Stimulated activated effector memory CD8-positive, alpha-beta T cell treated with anti-CD3 and anti-CD28 coated beads, Interleukin-12 subunit alpha, Interleukin-12 subunit beta, amount 100 ng/mL, for 72 hours (primary cell): ENCODE data around the gene PDX1.
A peak's percentile ranks its signal among the peaks of the same experiment; 100 is the strongest.

Experiments
- ATAC-seq: fragments of 150-1000 bp; cut with Tn5 transposase; 2 replicates; pipeline ENCODE4 v1.10.0; 2021
- DNase-seq, 2 donors: peaks; one replicate each; pipeline ENCODE4 v3.0.0; 2021 to 2022; ENCODE audit warnings: low spot score in 2 of 2
- H3K27ac Mint-ChIP-seq: one replicate; pipeline ENCODE4 v1.8.0; 2022; ENCODE audit warnings: mild to moderate bottlenecking, mixed read lengths
- H3K36me3 Mint-ChIP-seq: one replicate; pipeline ENCODE4 v1.8.0; 2022; ENCODE audit warnings: mild to moderate bottlenecking, mixed read lengths
- H3K4me1 Mint-ChIP-seq: one replicate; pipeline ENCODE4 v1.8.0; 2022; ENCODE audit warnings: mixed read lengths
- H3K4me3 Mint-ChIP-seq: one replicate; pipeline ENCODE4 v1.8.0; 2022; ENCODE audit warnings: mild to moderate bottlenecking, mixed read lengths
- H3K9me3 Mint-ChIP-seq: one replicate; pipeline ENCODE4 v1.8.0; 2022; ENCODE audit warnings: mixed read lengths

The PDX1 gene

DNA sequence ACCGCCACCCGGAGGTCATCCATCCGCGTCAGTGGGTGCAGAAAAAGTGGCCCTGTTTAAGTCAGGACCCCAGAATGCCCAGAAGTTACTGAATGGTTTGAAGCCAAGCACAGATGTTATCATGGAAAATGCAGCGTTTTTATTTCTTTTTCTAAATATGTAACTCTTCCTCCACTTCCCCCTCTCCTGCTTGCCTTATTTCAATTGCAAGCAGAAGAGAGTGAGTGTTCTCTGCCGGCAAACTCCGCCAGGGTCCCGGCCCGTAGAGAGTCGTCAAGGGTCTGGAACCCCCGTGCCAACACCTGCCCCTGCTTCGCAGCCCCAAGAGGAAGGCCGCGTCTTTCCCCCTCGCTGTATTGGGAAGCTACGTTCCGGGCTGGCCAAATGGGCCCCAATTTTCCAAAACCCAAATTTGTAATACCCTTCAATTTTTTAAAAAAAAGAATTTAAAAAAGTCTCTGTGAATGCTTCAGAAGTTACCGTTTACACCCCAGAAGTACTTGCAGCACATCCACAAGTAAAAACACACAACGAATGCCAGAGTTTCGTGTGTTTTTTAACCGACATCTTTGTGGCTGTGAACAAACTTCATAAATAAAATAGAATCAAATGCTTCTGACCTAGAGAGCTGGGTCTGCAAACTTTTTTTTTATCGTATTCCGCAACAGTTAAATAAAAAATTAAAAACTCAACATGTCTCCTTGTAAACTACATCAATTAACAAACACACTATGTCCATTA lies 712 bp upstream of the PDX1 start:
- Mint-ChIP-seq H3K27ac (no peak overlapping the region), H3K4me3 (no peak overlapping the region)

DNA sequence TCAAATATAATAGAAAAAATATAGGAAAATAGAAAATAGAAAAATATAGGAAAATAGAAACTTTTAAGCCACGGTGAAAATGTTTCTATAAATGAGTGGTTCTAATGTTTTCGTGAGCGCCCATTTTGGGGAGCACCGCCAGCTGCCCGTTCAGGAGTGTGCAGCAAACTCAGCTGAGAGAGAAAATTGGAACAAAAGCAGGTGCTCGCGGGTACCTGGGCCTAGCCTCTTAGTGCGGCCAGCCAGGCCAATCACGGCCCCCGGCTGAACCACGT lies 204 bp upstream of the PDX1 start:
- H3K4me1 Mint-ChIP-seq: peaks cover 42% of the 10 kb centered on the region

More for the DNA sequence above, 712 bp upstream of the PDX1 start:
- H3K9me3 Mint-ChIP-seq: no peaks in the 10 kb centered on the region
- ATAC-seq: no peak
- peaks cover 9% of the 10 kb centered on the region for H3K36me3 Mint-ChIP-seq
- no peak for DNase-seq
- peaks cover 39% of the 10 kb centered on the region for H3K4me1 Mint-ChIP-seq

DNA sequence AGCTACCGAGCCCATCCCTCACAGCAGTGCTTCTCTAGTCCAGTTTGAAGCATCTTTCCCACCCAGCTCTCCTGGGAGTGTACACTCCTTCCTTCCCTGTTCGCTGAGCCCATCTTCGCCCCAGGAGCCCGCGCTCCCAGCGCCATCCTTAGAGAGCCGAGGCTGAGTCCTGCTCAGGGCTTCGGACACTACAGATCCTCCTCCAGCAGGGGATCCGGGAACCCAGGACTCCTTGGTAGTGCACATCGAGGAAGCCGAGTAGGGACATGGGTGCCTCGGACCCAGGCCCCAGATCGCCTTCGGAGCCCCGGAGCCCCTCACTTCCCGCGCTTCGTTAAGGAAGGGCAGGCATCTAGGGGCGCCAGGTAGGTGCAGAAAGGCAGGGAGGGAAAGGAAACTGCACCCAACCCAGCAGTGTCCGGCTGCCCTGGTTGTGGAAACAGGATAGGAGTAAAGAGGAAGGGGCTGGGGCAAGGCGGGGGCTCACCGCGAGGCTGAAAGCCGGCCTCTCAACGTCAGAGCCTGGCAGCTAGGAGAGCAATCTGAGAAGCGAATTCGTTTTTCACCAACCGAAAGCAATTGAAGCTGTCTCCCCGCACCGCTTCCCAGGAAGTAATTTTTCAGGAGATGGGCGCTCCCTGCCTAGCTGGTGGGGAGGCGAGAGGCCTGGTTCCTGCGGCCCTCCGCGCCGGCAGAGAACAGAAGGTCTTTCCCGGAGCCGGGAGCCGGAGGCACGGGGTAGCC lies 1.0 kb downstream of the PDX1 start:
- H3K27ac Mint-ChIP-seq: no peak overlapping the region
- H3K4me3 Mint-ChIP-seq: peak overlapping the region; percentile 74
- ATAC-seq: peak; percentile 17

More for the DNA sequence above, 204 bp upstream of the PDX1 start:
- H3K9me3 Mint-ChIP-seq: no peaks in the 10 kb centered on the region
- peak overlapping the region; percentile 74 for H3K4me3 Mint-ChIP-seq
- DNase-seq (no peak), ATAC-seq (no peak)
- H3K36me3 Mint-ChIP-seq: peaks cover 9% of the 10 kb centered on the region
- H3K27ac Mint-ChIP-seq: no peak overlapping the region

GRCh38 chr13:27921421-27921960 lies 1.7 kb downstream of the PDX1 start:
- peak overlapping the region; percentile 74 for H3K4me3 Mint-ChIP-seq
- H3K36me3 Mint-ChIP-seq: peaks cover 9% of the 10 kb centered on the region
- H3K9me3 Mint-ChIP-seq: no peaks in the 10 kb centered on the region
- H3K27ac Mint-ChIP-seq: no peak overlapping the region
- no peak for DNase-seq
- peaks cover 51% of the 10 kb centered on the region for H3K4me1 Mint-ChIP-seq
- ATAC-seq: peak; percentile 45

More for the DNA sequence above, 1.0 kb downstream of the PDX1 start:
- no peaks in the 10 kb centered on the region for H3K9me3 Mint-ChIP-seq
- H3K36me3 Mint-ChIP-seq: peaks cover 9% of the 10 kb centered on the region
- H3K4me1 Mint-ChIP-seq: peaks cover 49% of the 10 kb centered on the region
- peak in 1 of 2 donors; percentile 61 for DNase-seq

- Mint-ChIP-seq H3K9me3 (no peaks in the 10 kb centered on the region), H3K4me1 (peaks cover 55% of the 10 kb centered on the region), H3K27ac (no peak overlapping the region), H3K4me3 (peak overlapping the region; percentile 74), H3K36me3 (peaks cover 9% of the 10 kb centered on the region)
- DNase-seq (no peak), ATAC-seq (no peak)
These were observed 2.4 kb downstream of the PDX1 start for GRCh38 chr13:27921961-27922882.

- DNase-seq (no peak), ATAC-seq (no peak)
- no peak overlapping the region for H3K27ac Mint-ChIP-seq
- peaks cover 55% of the 10 kb centered on the region for H3K4me1 Mint-ChIP-seq
- no peaks in the 10 kb centered on the region for H3K9me3 Mint-ChIP-seq
- peaks cover 5% of the 10 kb centered on the region for H3K36me3 Mint-ChIP-seq
- no peak overlapping the region for H3K4me3 Mint-ChIP-seq
These were observed 3.2 kb downstream of the PDX1 start for GRCh38 chr13:27922883-27923612.

DNA sequence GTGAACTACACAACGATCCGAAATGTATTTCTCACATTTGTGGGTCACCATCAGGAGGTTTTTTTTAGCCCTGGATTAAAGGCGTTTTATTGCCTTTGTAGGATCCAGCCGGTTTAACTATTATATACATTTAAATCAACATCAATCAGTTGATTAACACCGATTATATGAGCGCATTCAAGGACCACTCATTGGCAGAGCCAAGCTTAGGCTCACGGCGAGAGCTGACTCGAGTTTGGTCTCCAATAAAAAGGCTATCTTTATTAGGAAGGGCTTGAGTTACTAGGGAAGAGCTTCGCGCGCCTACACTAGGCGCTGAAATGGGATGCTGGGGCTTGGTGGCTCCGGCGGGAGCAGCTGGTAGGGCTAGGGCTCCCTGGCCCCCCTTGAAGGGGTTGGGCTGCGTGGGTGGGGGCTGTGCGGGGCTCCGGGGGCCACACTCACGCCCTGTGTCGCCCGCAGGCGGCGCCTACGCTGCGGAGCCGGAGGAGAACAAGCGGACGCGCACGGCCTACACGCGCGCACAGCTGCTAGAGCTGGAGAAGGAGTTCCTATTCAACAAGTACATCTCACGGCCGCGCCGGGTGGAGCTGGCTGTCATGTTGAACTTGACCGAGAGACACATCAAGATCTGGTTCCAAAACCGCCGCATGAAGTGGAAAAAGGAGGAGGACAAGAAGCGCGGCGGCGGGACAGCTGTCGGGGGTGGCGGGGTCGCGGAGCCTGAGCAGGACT lies 4.2 kb downstream of the PDX1 start:
- DNase-seq: peak in 1 of 2 donors; percentile 62
- H3K27ac Mint-ChIP-seq: no peak overlapping the region
- no peaks in the 10 kb centered on the region for H3K9me3 Mint-ChIP-seq
- no peak for ATAC-seq
- no peaks in the 10 kb centered on the region for H3K36me3 Mint-ChIP-seq
- H3K4me1 Mint-ChIP-seq: peaks cover 50% of the 10 kb centered on the region
- no peak overlapping the region for H3K4me3 Mint-ChIP-seq

DNA sequence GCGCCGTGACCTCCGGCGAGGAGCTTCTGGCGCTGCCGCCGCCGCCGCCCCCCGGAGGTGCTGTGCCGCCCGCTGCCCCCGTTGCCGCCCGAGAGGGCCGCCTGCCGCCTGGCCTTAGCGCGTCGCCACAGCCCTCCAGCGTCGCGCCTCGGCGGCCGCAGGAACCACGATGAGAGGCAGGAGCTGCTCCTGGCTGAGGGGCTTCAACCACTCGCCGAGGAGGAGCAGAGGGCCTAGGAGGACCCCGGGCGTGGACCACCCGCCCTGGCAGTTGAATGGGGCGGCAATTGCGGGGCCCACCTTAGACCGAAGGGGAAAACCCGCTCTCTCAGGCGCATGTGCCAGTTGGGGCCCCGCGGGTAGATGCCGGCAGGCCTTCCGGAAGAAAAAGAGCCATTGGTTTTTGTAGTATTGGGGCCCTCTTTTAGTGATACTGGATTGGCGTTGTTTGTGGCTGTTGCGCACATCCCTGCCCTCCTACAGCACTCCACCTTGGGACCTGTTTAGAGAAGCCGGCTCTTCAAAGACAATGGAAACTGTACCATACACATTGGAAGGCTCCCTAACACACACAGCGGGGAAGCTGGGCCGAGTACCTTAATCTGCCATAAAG lies 4.8 kb downstream of the PDX1 start:
- H3K9me3 Mint-ChIP-seq: no peaks in the 10 kb centered on the region
- H3K27ac Mint-ChIP-seq: no peak overlapping the region
- H3K4me3 Mint-ChIP-seq: no peak overlapping the region

GRCh38 chr13:27925220-27925991 lies 5.6 kb downstream of the PDX1 start:
- H3K27ac Mint-ChIP-seq: no peak overlapping the region
- no peak for DNase-seq
- no peak overlapping the region for H3K4me3 Mint-ChIP-seq
- peaks cover 48% of the 10 kb centered on the region for H3K4me1 Mint-ChIP-seq
- H3K9me3 Mint-ChIP-seq: no peaks in the 10 kb centered on the region
- ATAC-seq: no peak
- H3K36me3 Mint-ChIP-seq: no peaks in the 10 kb centered on the region

More for the DNA sequence above, 4.8 kb downstream of the PDX1 start:
- Mint-ChIP-seq H3K36me3 (no peaks in the 10 kb centered on the region), H3K4me1 (peaks cover 50% of the 10 kb centered on the region)
- ATAC-seq (no peak), DNase-seq (no peak)

DNA sequence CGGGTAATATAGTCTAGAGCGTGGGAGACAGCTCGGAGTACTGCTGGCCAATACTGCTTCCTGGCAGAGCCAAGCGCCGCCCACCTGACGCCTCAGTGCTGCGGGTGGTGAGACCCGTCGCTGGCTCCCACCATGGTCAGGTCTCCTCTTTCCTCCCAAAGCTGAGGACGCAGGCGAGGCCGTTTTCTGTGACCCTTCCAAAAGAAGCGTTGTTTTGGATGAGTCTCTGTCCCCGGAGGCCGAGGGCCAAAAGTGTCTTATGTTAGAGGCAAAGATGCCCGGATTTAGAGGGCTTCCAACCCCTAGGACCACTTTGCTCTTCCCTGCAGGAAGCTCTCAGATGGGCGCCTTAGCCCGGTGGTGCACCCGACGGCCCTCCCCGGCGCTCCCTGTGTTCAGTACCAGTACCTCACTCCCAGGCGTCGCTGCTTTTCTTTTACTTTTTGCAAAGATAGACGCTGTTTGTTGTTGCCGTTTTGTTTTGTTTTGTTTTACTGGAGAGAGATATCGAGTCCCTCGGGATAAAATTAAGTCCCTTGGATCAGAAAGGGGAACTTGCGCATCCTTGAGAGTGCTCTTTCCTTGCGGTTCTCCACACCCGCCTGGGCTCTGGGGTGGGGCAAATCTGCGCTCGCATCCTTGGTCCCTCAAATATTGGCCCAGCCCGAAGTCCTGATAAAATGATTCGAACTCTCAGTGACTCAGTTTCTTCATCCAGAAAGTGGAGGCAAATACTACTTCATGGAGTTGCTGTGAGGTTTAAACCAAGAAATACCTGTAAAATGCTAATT lies 7.0 kb downstream of the PDX1 start:
- Mint-ChIP-seq H3K4me3 (peak overlapping the region; percentile 48), H3K27ac (no peak overlapping the region), H3K36me3 (no peaks in the 10 kb centered on the region), H3K9me3 (no peaks in the 10 kb centered on the region), H3K4me1 (peaks cover 42% of the 10 kb centered on the region)
- no peak for DNase-seq
- no peak for ATAC-seq

DNA sequence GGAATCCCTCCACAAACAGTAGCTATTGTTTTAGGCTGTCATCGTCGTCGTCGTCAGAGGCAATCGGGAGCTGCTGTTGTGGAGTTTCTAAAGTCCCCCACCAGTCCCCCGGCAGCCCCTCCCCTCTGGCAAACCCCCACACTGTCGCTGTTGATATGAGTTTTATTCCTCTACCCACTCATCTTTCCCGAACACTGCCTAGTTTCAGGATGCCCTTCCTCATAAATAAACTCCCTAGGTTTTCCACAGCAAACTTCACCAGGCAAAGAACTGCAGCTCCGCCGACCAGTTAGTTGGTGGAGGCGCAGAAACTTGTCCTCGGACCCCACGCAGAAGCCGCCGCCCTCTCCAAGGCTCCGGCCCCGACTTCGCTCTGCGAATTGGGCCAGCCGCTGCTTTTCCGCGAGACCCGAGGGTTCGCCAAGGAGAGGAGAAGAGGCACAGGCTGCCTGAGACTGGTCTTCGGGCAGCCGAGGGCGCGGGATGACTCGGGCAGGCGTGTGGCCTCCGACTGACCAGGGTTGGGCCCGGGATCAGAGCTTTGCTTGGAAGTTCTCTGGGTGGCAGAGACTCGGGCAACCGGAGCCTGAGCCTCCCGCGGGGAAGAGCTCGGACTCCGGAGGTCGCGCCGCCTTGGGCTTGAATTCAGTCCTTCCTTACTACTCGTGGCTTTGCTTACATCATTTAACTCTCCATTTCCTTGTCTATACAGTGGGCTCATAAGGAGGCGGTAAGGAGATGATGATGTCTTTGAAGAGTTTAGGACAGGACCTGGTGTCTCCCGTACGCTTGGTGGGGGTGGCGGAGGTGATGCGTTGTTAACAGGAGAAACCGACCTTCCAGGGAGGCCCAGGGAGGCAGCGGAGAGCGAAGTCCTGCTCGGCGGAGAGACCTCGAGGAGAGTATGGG lies 7.9 kb downstream of the PDX1 start:
- DNase-seq (no peak), ATAC-seq (no peak)
- Mint-ChIP-seq H3K4me3 (peak overlapping the region; percentile 48), H3K9me3 (no peaks in the 10 kb centered on the region), H3K36me3 (no peaks in the 10 kb centered on the region), H3K27ac (peak overlapping the region; percentile 60), H3K4me1 (peaks cover 42% of the 10 kb centered on the region)

GRCh38 chr13:27928353-27928804 lies 8.6 kb downstream of the PDX1 start:
- DNase-seq (no peak), ATAC-seq (no peak)
- peak overlapping the region; percentile 60 for H3K27ac Mint-ChIP-seq
- no peaks in the 10 kb centered on the region for H3K9me3 Mint-ChIP-seq
- H3K36me3 Mint-ChIP-seq: no peaks in the 10 kb centered on the region
- no peak overlapping the region for H3K4me3 Mint-ChIP-seq
- peaks cover 37% of the 10 kb centered on the region for H3K4me1 Mint-ChIP-seq
